Osteocyte (in vitro differentiated cells): ENCODE results near the gene SPATA31D1. TPM values are rescaled to one million over a fixed set of nuclear protein-coding genes. Genes with fewer than 3 reads are reported as not detected.
"Not testable (repeated sequence)": the region's sequence is repeated elsewhere in the genome, so short reads cannot be mapped to it uniquely, and the experiment has no call there.

Source experiments
- DNase-seq: peaks from one replicate; pipeline ENCODE4 v3.0.0; 2021; ENCODE audit warnings: mixed read lengths; ENCODE audit not compliant: unreplicated experiment; ENCODE audit errors: extremely low spot score
- H3K27ac Mint-ChIP-seq: one replicate; pipeline ENCODE4 v1.8.0; 2021; ENCODE audit warnings: mild to moderate bottlenecking, mixed read lengths; ENCODE audit not compliant: unreplicated experiment
- H3K27me3 Mint-ChIP-seq: one replicate; pipeline ENCODE4 v1.8.0; 2021; ENCODE audit warnings: mixed read lengths; ENCODE audit not compliant: unreplicated experiment
- H3K36me3 Mint-ChIP-seq: one replicate; pipeline ENCODE4 v1.8.0; 2021; ENCODE audit warnings: mixed read lengths; ENCODE audit not compliant: unreplicated experiment
- H3K4me1 Mint-ChIP-seq: one replicate; pipeline ENCODE4 v1.8.0; 2021; ENCODE audit warnings: mixed read lengths; ENCODE audit not compliant: unreplicated experiment
- H3K4me3 Mint-ChIP-seq: one replicate; pipeline ENCODE4 v1.8.0; 2021; ENCODE audit warnings: mild to moderate bottlenecking, moderate library complexity, mixed read lengths; ENCODE audit not compliant: unreplicated experiment
- H3K9me3 Mint-ChIP-seq: one replicate; pipeline ENCODE4 v1.8.0; 2021; ENCODE audit warnings: mixed read lengths; ENCODE audit not compliant: unreplicated experiment
- long read RNA-seq: library from polyadenylated mRNA; unstranded; transcript quantifications from one replicate; pipeline ENCODE4 v2.0.0, GENCODE V29; 2021
- total RNA-seq: library from RNA; stranded (reverse); gene quantifications from 2 replicates; pipeline ENCODE4 v1.2.1, GENCODE V29; 2021
- TF ChIP-seq, protein P1 (sequence below): fragments of 200-600 bp; sonication (generic); IDR thresholded peaks from 2 replicates; pipeline ENCODE4 v1.5.0; 2021; ENCODE audit warnings: antibody characterized with exemption, mild to moderate bottlenecking, moderate library complexity

Gene SPATA31D1
- not detected in 2 replicates for total RNA-seq
- long read RNA-seq, result 0 reads

DNA sequence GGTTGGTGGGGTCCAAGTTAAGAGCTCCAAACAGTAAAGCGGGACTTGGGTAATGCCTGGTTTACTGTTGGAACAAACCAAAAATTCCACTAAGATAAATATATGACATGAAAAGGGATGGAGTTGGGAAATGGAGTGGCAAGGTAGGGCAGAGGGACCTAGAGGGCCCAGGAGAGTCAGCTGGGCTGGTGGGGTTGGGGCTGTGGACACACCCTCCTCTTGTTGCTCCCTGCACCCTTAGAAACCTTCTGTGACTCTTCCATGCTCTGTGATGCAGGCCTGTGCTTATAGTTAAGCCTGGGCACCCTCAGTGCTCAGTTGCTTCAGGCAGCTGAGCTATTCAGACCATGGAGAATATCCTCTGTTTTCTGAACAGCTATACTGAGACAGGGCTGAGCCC lies at the start of gene SPATA31D1:
Gene SPATA31D1 (plus strand): TSS at position 301 of the 400 bp plus-strand sequence. CDS start 47 bp downstream, at position 348.
- H3K27ac Mint-ChIP-seq, DNase-seq, H3K9me3 Mint-ChIP-seq, H3K4me1 Mint-ChIP-seq, H3K4me3 Mint-ChIP-seq, H3K36me3 Mint-ChIP-seq: not testable (repeated sequence)
- H3K27me3 Mint-ChIP-seq, result peaks cover 11% of the 10 kb centered on the region

DNA sequence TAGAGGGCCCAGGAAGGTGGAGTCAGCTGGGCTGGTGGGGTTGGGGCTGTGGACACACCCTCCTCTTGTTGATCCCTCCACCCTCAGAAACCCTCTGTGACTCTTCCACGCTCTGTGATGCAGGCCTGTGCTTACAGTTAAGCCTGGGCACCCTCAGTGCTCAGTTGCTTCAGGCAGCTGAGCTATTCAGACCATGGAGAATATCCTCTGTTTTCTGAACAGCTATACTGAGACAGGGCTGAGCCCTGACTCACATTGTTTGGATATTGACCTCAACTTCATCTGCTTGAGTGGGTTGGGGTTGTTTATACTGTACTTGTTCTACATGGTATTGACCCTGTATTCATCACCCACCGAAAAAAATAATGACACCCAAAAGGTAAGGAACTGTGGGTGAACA lies 45.2 kb upstream of the SPATA31D1 start, which contains the start of gene SPATA31D3:
Gene SPATA31D3 (plus strand): TSS at position 108 of the 400 bp plus-strand sequence. CDS start 86 bp downstream, at position 194.
- not testable (repeated sequence) for H3K36me3 Mint-ChIP-seq, H3K4me1 Mint-ChIP-seq, DNase-seq, H3K27ac Mint-ChIP-seq, H3K4me3 Mint-ChIP-seq, H3K27me3 Mint-ChIP-seq, H3K9me3 Mint-ChIP-seq

DNA sequence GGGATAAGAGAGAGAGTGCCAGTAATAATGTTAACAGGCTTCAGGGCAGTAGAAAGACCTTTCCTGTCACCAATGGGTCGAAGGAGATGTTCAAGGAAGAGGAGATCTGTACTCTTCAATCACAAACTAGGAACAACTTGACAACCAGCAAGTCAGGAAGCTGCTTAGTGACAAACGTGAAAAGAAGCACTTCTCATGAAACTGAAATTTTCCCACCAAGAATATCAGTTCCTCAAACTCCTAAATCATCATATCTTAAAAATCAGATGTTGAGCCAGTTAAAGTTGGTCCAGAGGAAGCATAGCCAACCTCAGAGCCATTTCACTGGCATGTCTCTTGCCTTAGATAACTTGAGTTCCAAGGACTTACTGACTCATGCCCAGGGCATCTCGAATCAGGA lies 39.9 kb upstream of the SPATA31D1 start:
- not testable (repeated sequence) for H3K36me3 Mint-ChIP-seq, H3K4me1 Mint-ChIP-seq, H3K9me3 Mint-ChIP-seq, H3K4me3 Mint-ChIP-seq, DNase-seq, H3K27ac Mint-ChIP-seq
- peaks cover 15% of the 10 kb centered on the region for H3K27me3 Mint-ChIP-seq

DNA sequence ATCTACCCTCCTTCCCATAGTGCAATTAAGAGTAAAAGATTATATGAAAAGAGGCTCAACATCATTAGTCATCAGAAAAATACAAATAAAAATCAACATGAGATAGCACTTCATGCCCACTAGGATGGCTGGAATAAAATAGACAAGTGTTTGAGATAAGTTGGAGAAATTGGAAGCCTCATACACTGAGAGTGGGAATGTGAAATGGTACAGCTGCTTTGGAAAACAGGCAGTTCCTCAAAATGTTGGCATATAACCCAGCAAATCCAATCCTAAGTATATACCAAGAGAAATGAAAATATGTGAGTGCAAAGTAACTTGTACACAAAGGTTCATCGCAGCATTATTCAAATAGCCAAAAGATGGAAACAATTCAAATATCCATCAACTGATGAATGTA lies 35.5 kb upstream of the SPATA31D1 start:
- peaks cover 4% of the 10 kb centered on the region for H3K36me3 Mint-ChIP-seq
- no peaks in the 10 kb centered on the region for H3K4me1 Mint-ChIP-seq
- no peak for DNase-seq

DNA sequence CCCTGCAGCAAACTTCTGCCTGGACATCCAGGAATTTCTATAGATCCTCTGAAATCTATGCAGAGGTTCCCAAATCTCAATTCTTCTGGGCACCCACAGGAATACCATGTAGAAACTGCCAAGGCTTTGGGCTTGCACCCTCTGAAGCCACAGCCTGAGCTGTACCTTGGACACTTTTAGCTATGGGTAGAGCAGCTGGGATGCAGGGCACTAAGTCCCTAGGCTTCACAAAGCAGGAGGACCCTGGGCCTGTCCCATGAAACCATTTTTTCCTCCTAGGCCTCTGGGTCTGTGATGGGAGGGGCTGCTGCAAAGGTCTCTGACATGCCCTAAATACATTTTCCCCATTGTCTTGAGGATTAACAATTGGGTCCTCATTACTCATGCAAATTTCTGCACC lies 32.9 kb upstream of the SPATA31D1 start:
- no peaks in the 10 kb centered on the region for H3K4me1 Mint-ChIP-seq
- peaks cover 22% of the 10 kb centered on the region for H3K9me3 Mint-ChIP-seq
- TF ChIP-seq, protein P1, sequence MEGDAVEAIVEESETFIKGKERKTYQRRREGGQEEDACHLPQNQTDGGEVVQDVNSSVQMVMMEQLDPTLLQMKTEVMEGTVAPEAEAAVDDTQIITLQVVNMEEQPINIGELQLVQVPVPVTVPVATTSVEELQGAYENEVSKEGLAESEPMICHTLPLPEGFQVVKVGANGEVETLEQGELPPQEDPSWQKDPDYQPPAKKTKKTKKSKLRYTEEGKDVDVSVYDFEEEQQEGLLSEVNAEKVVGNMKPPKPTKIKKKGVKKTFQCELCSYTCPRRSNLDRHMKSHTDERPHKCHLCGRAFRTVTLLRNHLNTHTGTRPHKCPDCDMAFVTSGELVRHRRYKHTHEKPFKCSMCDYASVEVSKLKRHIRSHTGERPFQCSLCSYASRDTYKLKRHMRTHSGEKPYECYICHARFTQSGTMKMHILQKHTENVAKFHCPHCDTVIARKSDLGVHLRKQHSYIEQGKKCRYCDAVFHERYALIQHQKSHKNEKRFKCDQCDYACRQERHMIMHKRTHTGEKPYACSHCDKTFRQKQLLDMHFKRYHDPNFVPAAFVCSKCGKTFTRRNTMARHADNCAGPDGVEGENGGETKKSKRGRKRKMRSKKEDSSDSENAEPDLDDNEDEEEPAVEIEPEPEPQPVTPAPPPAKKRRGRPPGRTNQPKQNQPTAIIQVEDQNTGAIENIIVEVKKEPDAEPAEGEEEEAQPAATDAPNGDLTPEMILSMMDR, result no peak
- H3K4me3 Mint-ChIP-seq, result no peak overlapping the region
- DNase-seq, result no peak
- H3K27ac Mint-ChIP-seq, result no peak overlapping the region
- peaks cover 4% of the 10 kb centered on the region for H3K36me3 Mint-ChIP-seq
- no peaks in the 10 kb centered on the region for H3K27me3 Mint-ChIP-seq

More for the DNA sequence above, 35.5 kb upstream of the SPATA31D1 start:
- H3K9me3 Mint-ChIP-seq, result peaks cover 22% of the 10 kb centered on the region
- no peak overlapping the region for H3K27ac Mint-ChIP-seq
- peaks cover 15% of the 10 kb centered on the region for H3K27me3 Mint-ChIP-seq
- TF ChIP-seq, protein P1, result no peak
- H3K4me3 Mint-ChIP-seq, result no peak overlapping the region

DNA sequence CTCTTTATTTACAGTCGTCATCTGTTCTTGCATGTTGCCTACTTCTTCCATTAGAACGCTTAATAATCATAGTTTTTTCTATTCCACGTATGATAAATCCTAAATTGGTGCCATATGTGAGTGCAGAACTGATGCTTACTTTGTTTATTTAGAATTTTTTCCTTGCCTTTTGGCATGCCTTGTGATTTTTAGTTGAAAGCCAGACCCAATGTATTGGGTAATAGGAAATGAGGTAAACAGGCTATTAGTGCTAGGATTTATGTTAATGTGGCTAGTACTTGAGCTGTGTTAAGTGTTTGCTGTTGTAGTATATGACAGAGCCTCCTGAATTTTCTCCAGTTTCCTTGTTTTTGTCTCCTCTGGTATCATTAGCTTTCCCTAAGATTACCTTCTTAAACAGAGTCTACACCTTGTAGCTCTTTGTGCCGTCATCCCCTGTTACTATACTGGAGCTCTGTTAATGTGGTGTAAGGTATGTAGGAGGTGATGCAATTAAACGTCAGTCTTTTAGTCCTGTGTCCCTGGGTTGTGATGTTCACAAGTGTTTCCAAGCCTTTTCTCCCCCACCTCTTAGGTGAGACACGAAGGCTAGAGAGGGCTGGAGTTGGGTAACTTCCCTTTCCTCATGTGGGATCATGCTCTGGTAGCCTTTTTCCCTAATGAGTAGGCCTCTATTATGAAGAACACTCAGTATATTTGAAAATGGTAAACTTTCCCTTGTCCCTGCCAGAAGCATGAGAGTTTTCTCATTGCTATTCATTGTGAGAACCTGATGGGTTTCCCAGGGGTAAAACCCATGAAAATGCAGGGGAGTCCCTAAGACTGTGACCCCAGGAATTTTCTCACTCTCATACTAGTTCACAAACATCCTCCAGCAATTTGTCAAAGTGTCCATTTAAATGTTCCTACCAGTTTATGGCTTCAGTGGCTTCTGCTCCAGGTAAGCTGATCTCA lies 24.1 kb upstream of the SPATA31D1 start:
- H3K4me1 Mint-ChIP-seq, result no peaks in the 10 kb centered on the region
- no peak overlapping the region for H3K27ac Mint-ChIP-seq
- TF ChIP-seq, protein P1, result no peak
- no peak overlapping the region for H3K4me3 Mint-ChIP-seq
- no peaks in the 10 kb centered on the region for H3K36me3 Mint-ChIP-seq
- DNase-seq, result no peak
- peaks cover 3% of the 10 kb centered on the region for H3K9me3 Mint-ChIP-seq
- no peaks in the 10 kb centered on the region for H3K27me3 Mint-ChIP-seq
